H1 (cell line): ENCODE results near the gene SEC24B. TPM values are rescaled to one million over a fixed set of nuclear protein-coding genes. Genes with fewer than 3 reads are reported as not detected.

Experiments
- CHD7 ChIP-seq: fragments of 300-600 bp; sonication (generic); IDR thresholded peaks from 2 replicates; pipeline ENCODE4 v1.7.1; 2012; ENCODE audit warnings: low read length, moderate library complexity, mild to moderate bottlenecking, inconsistent platforms; ENCODE audit not compliant: insufficient replicate concordance
- FOSL1 ChIP-seq: IDR thresholded peaks from 2 replicates; pipeline ENCODE4 v1.6.1; 2011; ENCODE audit warnings: mild to moderate bottlenecking, low read depth, low read length, moderate library complexity; ENCODE audit not compliant: insufficient read depth
- SIN3A ChIP-seq, 2 experiments: IDR thresholded peaks in 1 of 2; conservative IDR thresholded peaks in 1 of 2; 2 replicates each; pipeline ENCODE4 v1.6.1; 2011 to 2012; ENCODE audit warnings: low read length in 2 of 2, improper control_type of control experiment in 1 of 2, low read depth in 1 of 2, mild to moderate bottlenecking in 1 of 2
- polyA plus RNA-seq, 7 experiments: library from polyadenylated mRNA; depleted of rRNA in 3 of 7; stranded (reverse) in 5 of 7; unstranded in 2 of 7; fragments of >200 nt in 5 of 7; fragments of 200-250 nt in 2 of 7; gene quantifications; 1 replicate in 5 of 7; 2 replicates in 1 of 7; 4 replicates in 1 of 7; pipeline versions ENCODE4 v1.2.1 to v1.2.3, GENCODE V29; 2011 to 2013; ENCODE audit warnings: missing spikeins in 2 of 7, mixed read lengths in 2 of 7
- total RNA-seq: library from RNA; stranded (reverse); fragmentation: NEBNext Ultra II Directional; extraction: Animal tissue kit (Norgen Biotek cat#: 25700); gene quantifications from 2 replicates; pipeline ENCODE4 v1.2.1, GENCODE V29; 2021

Gene SEC24B
- total and polyA plus RNA-seq, 2 of the 8 experiments (the other 6 are each of a cell fraction or from before 2014, with no cell fraction given) = 25.6 to 30.9 TPM

GRCh38 chr4:109496875-109497274 is 63.3 kb downstream of the SEC24B start (continued):
- no peak for TF ChIP-seq CHD7
- no peak for TF ChIP-seq FOSL1
- no peak for TF ChIP-seq SIN3A (conservative IDR thresholded peaks at IDR 0.05 in 1 of 2, IDR thresholded peaks at IDR 0.05 in 1 of 2; ENCODE audit: low read depth in 1 of 2, low read length in 2 of 2)
